Effector memory CD8-positive, alpha-beta T cell (primary cell): ENCODE results near the gene PLCB1.
"Not testable (repeated sequence)": the region's sequence is repeated elsewhere in the genome, so short reads cannot be mapped to it uniquely, and the experiment has no call there.

Source experiments
- ATAC-seq: fragments of 150-1000 bp; cut with Tn5 transposase; replicated peaks from 2 replicates; pipeline ENCODE4 v1.10.0; 2021; ENCODE audit warnings: mild to moderate bottlenecking, moderate library complexity
- DNase-seq, 3 experiments: peaks; one replicate each; pipeline ENCODE4 v3.0.0; 2021
- H3K27ac Mint-ChIP-seq, 2 donors: one replicate each; pipeline ENCODE4 v1.8.0; 2022; ENCODE audit warnings: mild to moderate bottlenecking in 2 of 2, mixed read lengths in 2 of 2, moderate library complexity in 2 of 2
- H3K27me3 Mint-ChIP-seq, 2 donors: one replicate each; pipeline ENCODE4 v1.8.0; 2022; ENCODE audit warnings: mixed read lengths in 2 of 2
- H3K36me3 Mint-ChIP-seq: one replicate; pipeline ENCODE4 v1.8.0; 2022; ENCODE audit warnings: mild to moderate bottlenecking, moderate library complexity, mixed read lengths; ENCODE audit not compliant: insufficient read depth
- H3K4me1 Mint-ChIP-seq, 2 donors: one replicate each; pipeline ENCODE4 v1.8.0; 2022; ENCODE audit warnings: low read depth in 2 of 2, mixed read lengths in 2 of 2
- H3K4me3 Mint-ChIP-seq, 2 donors: one replicate each; pipeline ENCODE4 v1.8.0; 2022; ENCODE audit warnings: mild to moderate bottlenecking in 2 of 2, mixed read lengths in 2 of 2, moderate library complexity in 2 of 2
- H3K9me3 Mint-ChIP-seq, 2 donors: one replicate each; pipeline ENCODE4 v1.8.0; 2022; ENCODE audit warnings: mixed read lengths in 2 of 2

PLCB1 gene

GRCh38 chr20:8803941-8804340 is 671.9 kb downstream of the PLCB1 start:
- no peak overlapping the region for H3K27ac Mint-ChIP-seq
- H3K27me3 Mint-ChIP-seq = no peaks in the 10 kb centered on the region
- H3K36me3 Mint-ChIP-seq = peaks cover 13% of the 10 kb centered on the region
- no peak for DNase-seq
- ATAC-seq = no peak
- no peak overlapping the region for H3K4me3 Mint-ChIP-seq
- H3K4me1 Mint-ChIP-seq = no peaks in the 10 kb centered on the region
- no peaks in the 10 kb centered on the region for H3K9me3 Mint-ChIP-seq

DNA sequence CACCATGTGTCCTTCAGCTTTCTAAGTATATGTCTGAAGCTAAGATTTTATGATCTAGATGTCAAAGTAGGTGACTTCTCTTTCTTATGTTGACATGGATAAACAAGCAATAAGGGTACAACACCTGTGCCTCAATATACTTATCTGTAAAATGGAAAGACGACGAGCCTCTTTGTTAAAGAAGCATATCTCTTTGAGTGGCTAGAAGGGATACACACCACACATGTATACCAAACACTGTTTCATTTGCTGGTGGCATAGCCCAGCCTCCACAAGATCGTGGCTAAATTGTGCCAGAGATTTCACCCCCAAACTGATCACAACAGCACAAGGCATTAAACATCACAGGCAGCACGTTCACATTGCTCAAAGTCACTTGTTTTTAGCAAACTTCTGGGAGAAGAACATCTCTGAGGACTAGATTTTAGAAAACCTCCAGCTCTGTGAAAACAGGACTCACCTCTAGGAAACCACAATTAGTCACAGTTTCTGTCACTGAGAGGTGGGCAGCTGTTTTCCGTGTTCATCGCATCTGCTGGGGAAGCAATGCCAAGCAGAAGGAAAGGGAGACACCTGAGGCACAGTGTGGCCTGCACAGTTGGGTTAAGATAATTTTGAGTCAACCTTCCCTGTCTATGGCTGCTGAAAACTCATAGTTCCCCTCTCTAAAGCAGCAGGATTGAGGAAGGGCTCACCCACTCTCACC is 673.8 kb downstream of the PLCB1 start:
- ATAC-seq (no peak), DNase-seq (no peak)
- H3K9me3 Mint-ChIP-seq = no peaks in the 10 kb centered on the region
- peak overlapping the region in 1 of 2 donors; percentile 7 for H3K27ac Mint-ChIP-seq
- H3K4me3 Mint-ChIP-seq = no peak overlapping the region
- peaks cover 9% of the 10 kb centered on the region for H3K36me3 Mint-ChIP-seq
- H3K27me3 Mint-ChIP-seq = no peaks in the 10 kb centered on the region
- no peaks in the 10 kb centered on the region for H3K4me1 Mint-ChIP-seq

GRCh38 chr20:8807480-8808201 is 675.6 kb downstream of the PLCB1 start:
- H3K27me3 Mint-ChIP-seq = no peaks in the 10 kb centered on the region
- H3K9me3 Mint-ChIP-seq = no peaks in the 10 kb centered on the region
- peaks cover 6% of the 10 kb centered on the region for H3K36me3 Mint-ChIP-seq
- no peak overlapping the region for H3K27ac Mint-ChIP-seq
- peaks cover 0 to 2% of the 10 kb centered on the region in 2 donors for H3K4me1 Mint-ChIP-seq
- ATAC-seq (no peak), DNase-seq (no peak)
- H3K4me3 Mint-ChIP-seq = no peak overlapping the region

GRCh38 chr20:8808202-8808535 is 676.1 kb downstream of the PLCB1 start:
- Mint-ChIP-seq H3K27ac (no peak overlapping the region), H3K4me3 (no peak overlapping the region), H3K9me3 (no peaks in the 10 kb centered on the region), H3K36me3 (peaks cover 5% of the 10 kb centered on the region), H3K4me1 (peaks cover 0 to 2% of the 10 kb centered on the region in 2 donors), H3K27me3 (no peaks in the 10 kb centered on the region)
- ATAC-seq (no peak), DNase-seq (no peak)

GRCh38 chr20:8809107-8809953 is 677.3 kb downstream of the PLCB1 start:
- Mint-ChIP-seq H3K4me1 (peaks cover 0 to 2% of the 10 kb centered on the region in 2 donors), H3K4me3 (no peak overlapping the region), H3K27ac (no peak overlapping the region), H3K9me3 (no peaks in the 10 kb centered on the region), H3K27me3 (no peaks in the 10 kb centered on the region), H3K36me3 (no peaks in the 10 kb centered on the region)
- ATAC-seq (no peak), DNase-seq (no peak)

- Mint-ChIP-seq H3K27ac (no peak overlapping the region), H3K27me3 (no peaks in the 10 kb centered on the region), H3K9me3 (no peaks in the 10 kb centered on the region), H3K4me3 (no peak overlapping the region), H3K36me3 (no peaks in the 10 kb centered on the region), H3K4me1 (peaks cover 0 to 2% of the 10 kb centered on the region in 2 donors)
- no peak for DNase-seq
- ATAC-seq = no peak
These were observed 679.9 kb downstream of the PLCB1 start for GRCh38 chr20:8811801-8812594.

DNA sequence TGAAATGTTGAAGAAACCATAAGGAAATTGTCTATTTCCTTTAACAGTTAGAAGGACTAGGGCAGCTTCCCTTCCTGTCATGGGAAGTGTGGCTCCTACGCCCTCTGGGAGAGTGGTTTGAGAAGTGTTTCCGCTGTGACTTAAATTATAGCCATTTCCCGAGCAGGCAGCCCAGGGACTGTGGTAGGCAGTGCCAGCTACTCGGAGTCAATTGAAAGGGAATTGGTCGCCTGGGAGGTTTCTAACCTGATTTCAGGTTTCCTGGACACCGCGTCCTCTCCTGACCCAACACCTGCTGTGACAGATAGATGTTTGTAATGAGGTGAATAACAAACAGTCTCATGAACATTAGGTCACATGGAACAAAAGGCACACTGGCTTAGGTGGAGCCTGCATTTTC is 680.8 kb downstream of the PLCB1 start:
- H3K4me3 Mint-ChIP-seq = no peak overlapping the region
- no peaks in the 10 kb centered on the region for H3K9me3 Mint-ChIP-seq
- DNase-seq = no peak
- H3K27ac Mint-ChIP-seq = no peak overlapping the region
- H3K36me3 Mint-ChIP-seq = no peaks in the 10 kb centered on the region
- H3K27me3 Mint-ChIP-seq = no peaks in the 10 kb centered on the region
- ATAC-seq = no peak
- H3K4me1 Mint-ChIP-seq = peaks cover 0 to 2% of the 10 kb centered on the region in 2 donors

DNA sequence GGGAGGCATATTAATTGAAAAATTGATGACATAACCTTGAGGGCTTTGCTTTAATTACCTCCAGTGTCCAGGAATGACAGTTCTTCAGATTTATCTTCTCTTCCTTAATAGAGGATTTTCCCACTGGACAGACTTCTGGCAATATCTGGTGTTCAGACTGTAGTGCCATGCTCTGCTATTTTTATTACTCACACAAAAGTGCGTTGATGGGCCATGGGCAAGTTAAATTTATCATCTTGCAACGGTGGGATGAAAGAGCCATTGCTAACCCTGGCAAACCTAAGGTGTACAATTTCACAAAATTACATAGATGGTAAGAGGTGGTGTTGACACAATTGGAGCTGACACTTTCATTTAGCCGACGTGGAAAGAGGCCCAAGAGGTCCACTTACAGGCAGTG is 683.1 kb downstream of the PLCB1 start:
- no peak overlapping the region for H3K27ac Mint-ChIP-seq
- DNase-seq (no peak), ATAC-seq (no peak)
- H3K27me3 Mint-ChIP-seq = no peaks in the 10 kb centered on the region
- H3K4me1 Mint-ChIP-seq = peaks cover 0 to 2% of the 10 kb centered on the region in 2 donors
- H3K36me3 Mint-ChIP-seq = no peaks in the 10 kb centered on the region
- H3K4me3 Mint-ChIP-seq = no peak overlapping the region
- no peaks in the 10 kb centered on the region for H3K9me3 Mint-ChIP-seq

DNA sequence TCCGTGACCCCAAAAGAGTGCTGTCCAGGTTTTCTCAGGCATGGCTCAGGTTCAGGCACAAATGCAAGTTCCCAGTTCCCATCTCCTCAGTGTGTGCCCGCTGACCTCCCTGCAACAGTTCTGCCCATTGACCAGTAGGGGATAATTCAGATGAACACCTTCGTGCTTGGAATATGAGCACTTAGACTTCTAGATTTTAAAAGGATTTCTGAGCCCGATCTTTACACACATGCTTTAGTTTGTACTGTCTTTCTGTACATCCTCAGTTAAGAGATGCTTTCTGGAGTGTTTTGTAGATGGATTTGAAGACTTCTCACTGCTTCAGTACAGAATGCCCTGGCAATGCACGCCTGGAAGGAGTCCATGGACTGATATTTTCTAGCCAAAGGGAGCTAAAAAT is 697.2 kb downstream of the PLCB1 start:
- Mint-ChIP-seq H3K9me3 (peaks cover 0 to 7% of the 10 kb centered on the region in 2 donors), H3K4me1 (peaks cover 0 to 2% of the 10 kb centered on the region in 2 donors), H3K27me3 (no peaks in the 10 kb centered on the region), H3K27ac (no peak overlapping the region), H3K4me3 (no peak overlapping the region), H3K36me3 (no peaks in the 10 kb centered on the region)
- ATAC-seq (no peak), DNase-seq (no peak)

GRCh38 chr20:8834294-8834693 is 702.2 kb downstream of the PLCB1 start:
- H3K36me3 Mint-ChIP-seq, H3K27me3 Mint-ChIP-seq, H3K4me3 Mint-ChIP-seq, H3K27ac Mint-ChIP-seq, H3K9me3 Mint-ChIP-seq, ATAC-seq, H3K4me1 Mint-ChIP-seq, DNase-seq: not testable (repeated sequence)

GRCh38 chr20:8834851-8835250 is 702.8 kb downstream of the PLCB1 start:
- no peak for DNase-seq
- H3K27me3 Mint-ChIP-seq = no peaks in the 10 kb centered on the region
- H3K4me3 Mint-ChIP-seq = no peak overlapping the region
- peaks cover 0 to 2% of the 10 kb centered on the region in 2 donors for H3K4me1 Mint-ChIP-seq
- H3K36me3 Mint-ChIP-seq = no peaks in the 10 kb centered on the region
- peaks cover 0 to 7% of the 10 kb centered on the region in 2 donors for H3K9me3 Mint-ChIP-seq
- H3K27ac Mint-ChIP-seq = peak overlapping the region in 1 of 2 donors; percentile 27
- ATAC-seq = no peak

GRCh38 chr20:8837396-8837795 is 705.3 kb downstream of the PLCB1 start:
- no peaks in the 10 kb centered on the region for H3K36me3 Mint-ChIP-seq
- no peak overlapping the region for H3K27ac Mint-ChIP-seq
- ATAC-seq (no peak), DNase-seq (no peak)
- H3K4me3 Mint-ChIP-seq = no peak overlapping the region
- no peaks in the 10 kb centered on the region for H3K27me3 Mint-ChIP-seq
- peaks cover 0 to 2% of the 10 kb centered on the region in 2 donors for H3K4me1 Mint-ChIP-seq
- H3K9me3 Mint-ChIP-seq = peaks cover 0 to 7% of the 10 kb centered on the region in 2 donors

GRCh38 chr20:8842525-8842924 is 710.5 kb downstream of the PLCB1 start:
- DNase-seq (no peak), ATAC-seq (no peak)
- Mint-ChIP-seq H3K36me3 (no peaks in the 10 kb centered on the region), H3K4me3 (no peak overlapping the region), H3K9me3 (no peaks in the 10 kb centered on the region), H3K27me3 (no peaks in the 10 kb centered on the region), H3K27ac (no peak overlapping the region), H3K4me1 (no peaks in the 10 kb centered on the region)
